PFSK-1 (cell line): ENCODE data around the gene PHB1.
A peak's percentile ranks its signal among the peaks of the same experiment; 100 is the strongest.

Source experiments
- FOXP2 ChIP-seq: optimal IDR thresholded peaks from 2 replicates; pipeline ENCODE3; 2011; ENCODE audit warnings: borderline replicate concordance, control low read depth, inconsistent platforms; ENCODE audit not compliant: insufficient read depth; ENCODE audit errors: extremely low read length, extremely low read depth
- POLR2AphosphoS5 ChIP-seq: IDR thresholded peaks from 2 replicates; pipeline ENCODE4 v1.6.1; 2012; ENCODE audit warnings: low read depth, mild to moderate bottlenecking, control low read depth, low read length, moderate library complexity
- REST ChIP-seq, 2 experiments: IDR thresholded peaks; 2 replicates each; pipeline versions ENCODE4 v1.6.1 to v1.8.0; 2011 to 2012; ENCODE audit warnings: low read depth in 2 of 2, low read length in 2 of 2, control low read depth in 1 of 2, inconsistent platforms in 1 of 2, mild to moderate bottlenecking in 1 of 2, moderate library complexity in 1 of 2; ENCODE audit not compliant: insufficient read depth in 1 of 2
- SIN3A ChIP-seq: IDR thresholded peaks from 2 replicates; pipeline ENCODE4 v1.6.1; 2012; ENCODE audit warnings: mild to moderate bottlenecking, low read length, moderate library complexity, borderline replicate concordance; ENCODE audit not compliant: insufficient read depth
- TAF1 ChIP-seq: IDR thresholded peaks from 2 replicates; pipeline ENCODE4 v1.6.1; 2012; ENCODE audit warnings: low read length, control low read depth, borderline replicate concordance; ENCODE audit not compliant: insufficient read depth

Gene PHB1

GRCh38 chr17:49457564-49458535 is 43.2 kb upstream of the PHB1 start:
- TF ChIP-seq SIN3A (no peak), POLR2AphosphoS5 (no peak), TAF1 (no peak), REST (IDR thresholded peaks at IDR 0.05; ENCODE audit: insufficient read depth in 1 of 2, low read depth in 2 of 2, low read length in 2 of 2) (no peak), FOXP2 (no peak)

- TF ChIP-seq TAF1, result no peak
- peak; percentile 5 for TF ChIP-seq FOXP2
- no peak for TF ChIP-seq POLR2AphosphoS5
- TF ChIP-seq REST (IDR thresholded peaks at IDR 0.05; ENCODE audit: insufficient read depth in 1 of 2, low read depth in 2 of 2, low read length in 2 of 2), result no peak
- TF ChIP-seq SIN3A, result no peak
Observed at GRCh38 chr17:49456183-49456965, 41.7 kb upstream of the PHB1 start.

- no peak for TF ChIP-seq POLR2AphosphoS5
- no peak for TF ChIP-seq FOXP2
- TF ChIP-seq SIN3A, result no peak
Observed at GRCh38 chr17:49455272-49455861, 40.7 kb upstream of the PHB1 start.

GRCh38 chr17:49454050-49454449 is 39.4 kb upstream of the PHB1 start:
- TF ChIP-seq FOXP2 (no peak), POLR2AphosphoS5 (no peak), SIN3A (no peak), TAF1 (no peak), REST (IDR thresholded peaks at IDR 0.05; ENCODE audit: insufficient read depth in 1 of 2, low read depth in 2 of 2, low read length in 2 of 2) (no peak)

- TF ChIP-seq POLR2AphosphoS5, result no peak
- no peak for TF ChIP-seq TAF1
- TF ChIP-seq FOXP2, result no peak
- no peak for TF ChIP-seq REST (IDR thresholded peaks at IDR 0.05; ENCODE audit: insufficient read depth in 1 of 2, low read depth in 2 of 2, low read length in 2 of 2)
- TF ChIP-seq SIN3A, result no peak
Observed at GRCh38 chr17:49452661-49453060, 38.0 kb upstream of the PHB1 start.
